GM12872 (cell line): ENCODE results near the gene MPZ.

ENCODE experiments used
- TF ChIP-seq, protein P1 (sequence below): IDR thresholded peaks from 3 replicates; pipeline ENCODE4 v1.5.1; 2011; ENCODE audit warnings: low read depth, mild to moderate bottlenecking, low read length, moderate library complexity; ENCODE audit not compliant: insufficient read depth

MPZ gene

DNA sequence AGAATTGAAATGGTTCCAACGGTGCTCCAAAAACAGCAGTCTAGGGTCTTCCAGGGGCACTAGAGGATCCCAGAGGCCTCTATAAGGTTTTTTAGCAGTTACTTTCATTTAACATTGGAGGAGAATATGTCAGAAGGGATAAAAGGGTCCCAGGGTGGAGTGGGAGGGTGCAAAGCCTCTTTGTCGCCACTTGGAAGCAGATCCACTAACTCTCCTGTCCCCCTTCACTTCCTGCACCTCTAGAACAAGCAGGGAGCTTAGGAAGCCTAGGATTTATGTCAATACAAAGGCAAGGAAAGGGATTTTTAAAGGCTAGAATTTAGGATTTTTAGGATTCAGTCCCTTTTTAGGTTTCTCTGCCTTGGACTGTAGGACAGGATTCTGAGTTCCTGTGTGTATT lies 42.9 kb downstream of the MPZ start:
- TF ChIP-seq, protein P1, sequence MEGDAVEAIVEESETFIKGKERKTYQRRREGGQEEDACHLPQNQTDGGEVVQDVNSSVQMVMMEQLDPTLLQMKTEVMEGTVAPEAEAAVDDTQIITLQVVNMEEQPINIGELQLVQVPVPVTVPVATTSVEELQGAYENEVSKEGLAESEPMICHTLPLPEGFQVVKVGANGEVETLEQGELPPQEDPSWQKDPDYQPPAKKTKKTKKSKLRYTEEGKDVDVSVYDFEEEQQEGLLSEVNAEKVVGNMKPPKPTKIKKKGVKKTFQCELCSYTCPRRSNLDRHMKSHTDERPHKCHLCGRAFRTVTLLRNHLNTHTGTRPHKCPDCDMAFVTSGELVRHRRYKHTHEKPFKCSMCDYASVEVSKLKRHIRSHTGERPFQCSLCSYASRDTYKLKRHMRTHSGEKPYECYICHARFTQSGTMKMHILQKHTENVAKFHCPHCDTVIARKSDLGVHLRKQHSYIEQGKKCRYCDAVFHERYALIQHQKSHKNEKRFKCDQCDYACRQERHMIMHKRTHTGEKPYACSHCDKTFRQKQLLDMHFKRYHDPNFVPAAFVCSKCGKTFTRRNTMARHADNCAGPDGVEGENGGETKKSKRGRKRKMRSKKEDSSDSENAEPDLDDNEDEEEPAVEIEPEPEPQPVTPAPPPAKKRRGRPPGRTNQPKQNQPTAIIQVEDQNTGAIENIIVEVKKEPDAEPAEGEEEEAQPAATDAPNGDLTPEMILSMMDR = no peak

DNA sequence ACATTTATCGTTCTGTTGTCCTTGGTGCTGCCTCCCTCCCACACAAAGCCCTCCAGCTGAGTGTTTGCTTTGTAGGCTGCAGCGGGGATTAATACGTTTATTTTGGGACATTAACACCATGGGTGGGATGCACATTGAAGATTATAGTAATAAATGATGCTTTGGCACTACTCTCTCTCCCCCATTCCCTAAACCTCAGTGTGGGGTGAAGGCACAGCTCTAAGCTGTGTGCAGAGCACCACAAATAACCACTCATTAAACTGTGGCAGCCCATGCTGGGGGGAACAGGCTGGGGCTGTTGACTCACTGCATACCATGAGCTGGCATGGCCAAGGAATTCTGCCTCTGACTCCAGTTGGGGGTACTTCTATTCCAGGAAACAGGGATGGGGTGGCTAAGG lies 43.6 kb downstream of the MPZ start:
- TF ChIP-seq, protein P1 = no peak

DNA sequence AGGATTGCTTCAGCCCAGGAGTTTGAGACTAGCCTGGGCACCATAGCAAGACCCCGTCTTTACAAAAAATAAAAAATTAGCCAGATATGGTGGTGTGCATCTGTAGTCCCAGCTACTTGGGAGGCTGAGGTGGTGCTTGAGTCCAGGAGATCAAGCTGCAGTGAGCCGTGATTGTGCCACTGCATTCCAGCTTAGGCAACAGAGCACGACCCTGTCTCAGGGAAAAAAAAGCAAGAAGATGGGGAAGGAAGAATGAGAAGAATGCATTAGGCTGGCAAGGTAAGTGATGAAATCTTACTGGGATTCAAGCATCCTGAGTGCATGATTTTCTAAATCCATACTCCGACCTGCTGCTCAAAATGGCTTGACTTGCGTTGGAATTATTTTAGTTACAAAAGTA lies 44.5 kb downstream of the MPZ start:
- TF ChIP-seq, protein P1 = no peak

DNA sequence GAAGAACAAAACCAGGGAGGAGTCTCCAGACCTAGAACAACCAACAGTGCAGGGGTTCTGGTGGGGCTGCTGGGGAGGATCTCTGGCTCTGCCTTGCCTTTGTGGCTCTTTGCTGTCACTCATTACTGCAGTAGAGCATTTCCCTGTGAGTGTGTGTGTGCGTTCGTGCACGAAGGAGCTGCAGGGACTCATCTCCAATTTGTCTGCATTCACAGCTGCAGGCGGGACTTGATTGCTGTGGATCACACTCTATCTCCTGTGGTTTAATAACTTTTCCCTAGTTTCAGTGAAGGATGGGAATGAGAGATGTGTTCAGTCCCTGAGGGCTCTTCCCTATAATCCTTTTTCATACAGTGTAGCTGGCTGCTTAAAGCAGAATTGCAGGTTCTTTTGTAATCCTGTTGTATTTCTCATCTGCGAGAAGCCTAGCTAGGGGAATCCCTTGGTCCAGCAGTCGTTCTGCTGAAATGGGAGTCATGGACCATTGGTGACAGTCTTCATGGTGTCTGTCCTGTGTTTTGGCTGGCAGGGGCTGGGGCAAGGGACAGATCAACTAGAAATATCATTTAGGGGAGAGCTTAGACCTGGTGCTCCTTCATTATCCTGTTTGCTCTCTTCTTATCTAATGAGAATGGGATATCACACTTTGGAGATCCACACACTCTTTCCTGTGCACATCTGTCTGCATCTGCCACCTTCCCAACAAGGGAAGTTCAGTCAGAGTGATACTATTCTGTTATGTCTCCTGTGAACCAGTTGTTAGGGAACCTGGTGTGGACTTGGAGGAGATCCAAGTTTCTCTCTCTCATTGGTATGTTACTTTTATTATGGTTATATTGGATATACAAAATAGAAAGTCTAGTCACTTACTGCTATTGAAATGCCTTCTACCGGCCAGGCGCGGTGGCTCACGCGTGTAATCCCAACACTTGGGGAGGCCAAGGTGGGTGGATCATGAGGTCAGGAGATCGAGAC lies 48.2 kb downstream of the MPZ start:
- TF ChIP-seq, protein P1 = no peak

DNA sequence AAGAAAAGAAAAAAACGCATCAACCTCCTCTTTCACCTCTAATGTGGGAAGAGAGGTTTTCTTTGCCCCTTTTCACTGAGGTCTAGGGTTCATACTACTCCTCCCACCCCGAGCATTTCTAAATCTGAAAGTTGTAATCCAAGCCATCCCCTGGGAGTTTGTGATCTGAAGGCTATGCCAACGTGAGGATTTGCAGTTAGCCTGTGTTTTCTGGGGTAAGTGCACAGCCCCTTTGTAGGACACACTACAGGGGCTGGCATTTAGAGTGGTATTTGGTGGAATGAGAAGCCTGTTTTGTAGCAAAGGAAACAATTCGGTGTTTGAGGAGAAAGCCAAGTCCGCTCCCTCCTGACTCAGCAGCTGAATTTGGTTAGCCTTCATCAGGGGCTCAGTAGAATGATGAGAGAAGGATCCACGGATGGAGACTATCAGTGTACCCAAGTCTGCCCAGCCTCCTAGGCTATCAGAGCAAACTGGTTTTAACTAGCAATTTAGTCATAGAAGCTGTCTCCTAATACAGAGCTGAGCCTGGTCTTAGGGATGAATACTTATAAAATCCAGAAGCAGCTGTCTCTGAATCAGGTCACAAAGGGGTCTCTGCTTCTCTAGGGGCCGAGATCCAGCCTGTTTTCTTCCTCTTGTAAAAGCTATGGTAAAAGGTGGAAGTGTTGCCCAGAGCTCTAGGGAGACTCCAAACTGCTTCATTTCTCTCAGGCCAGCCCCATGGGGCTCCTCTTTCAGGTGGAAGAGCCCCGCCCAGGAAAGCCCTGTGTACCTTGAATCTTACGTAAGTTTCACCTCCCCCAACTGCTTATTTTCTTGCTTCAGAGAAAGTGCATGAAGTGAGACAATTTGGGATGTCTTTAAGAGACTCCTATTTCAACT lies 49.1 kb downstream of the MPZ start:
- TF ChIP-seq, protein P1 = no peak

DNA sequence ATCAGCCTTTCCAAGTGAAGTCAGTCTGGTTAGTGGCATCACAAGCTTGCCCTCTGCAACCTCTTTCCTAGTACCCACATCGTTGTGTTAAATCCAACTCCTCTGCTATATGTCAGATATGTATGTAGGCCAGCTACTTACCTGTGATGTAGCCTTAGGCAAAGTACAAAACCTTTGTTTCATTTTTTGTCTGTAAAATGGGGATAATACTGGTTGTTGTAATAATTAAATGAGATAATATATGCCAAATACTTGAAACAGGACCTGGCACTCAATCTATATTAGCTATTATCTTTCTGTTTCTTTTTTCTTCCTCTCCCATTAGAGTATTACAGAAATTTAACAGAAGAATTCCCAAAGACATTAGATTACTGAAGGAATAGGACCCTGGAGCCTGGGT lies 50.0 kb downstream of the MPZ start:
- TF ChIP-seq, protein P1 = no peak

DNA sequence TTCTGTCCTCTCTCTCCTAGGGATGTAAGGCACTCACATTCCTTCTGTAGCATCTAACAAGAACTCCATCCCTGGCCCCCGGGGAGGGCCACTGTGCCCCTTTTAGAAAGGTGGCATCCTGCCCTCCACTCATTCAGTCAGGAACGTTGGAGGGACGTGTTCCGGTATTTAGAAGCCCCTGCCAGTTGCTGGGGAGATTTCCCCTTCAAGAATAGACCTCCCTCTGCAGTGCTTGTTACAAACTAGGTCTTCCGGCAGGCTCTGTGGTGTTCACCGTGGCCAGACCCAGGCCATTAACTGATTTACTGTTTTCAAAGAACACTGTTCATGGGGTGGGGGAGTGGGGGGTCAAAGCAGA lies 50.4 kb downstream of the MPZ start:
- TF ChIP-seq, protein P1 = no peak
